ENCODE data around the gene SUMF2. TPM values are rescaled to one million over a fixed set of nuclear protein-coding genes. Genes with fewer than 3 reads are reported as not detected.
"Not testable (repeated sequence)": the region's sequence is repeated elsewhere in the genome, so short reads cannot be mapped to it uniquely, and the experiment has no call there.

SUMF2 gene
- total RNA-seq, 4 donors from 2014 or later = 93.4 to 481 (median 127) TPM

DNA sequence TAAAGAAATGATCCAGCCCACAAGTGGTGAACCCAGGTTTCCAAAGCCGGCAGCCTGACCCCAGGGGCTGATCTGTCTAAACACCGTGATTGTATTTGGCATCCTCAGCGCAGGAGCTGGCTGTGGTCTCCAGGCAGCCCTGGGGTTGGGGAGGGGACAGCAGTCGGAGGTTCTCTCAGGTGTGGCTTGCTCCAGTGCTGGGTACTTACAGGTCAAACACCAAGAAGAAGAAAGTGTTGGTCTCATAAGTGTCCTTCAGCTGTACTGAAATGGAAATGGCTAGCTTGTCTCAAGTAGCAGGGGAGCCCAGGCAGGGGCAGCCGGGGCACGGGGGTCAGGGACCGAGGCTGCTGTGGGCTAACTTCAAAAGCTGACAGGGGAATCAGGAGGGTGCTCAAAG is 22.7 kb downstream of the SUMF2 start:
- intact Hi-C loops (cut with DNase I; ENCODE audit: low total_unique reads) (no loop called here), in situ Hi-C loops (cut with MboI; ENCODE audit: low pct_ligation_motif_present in 1 of 4, low pct_unique_long_range_greater_than_20kb in 1 of 4, low sequenced_read_pairs in 3 of 4) (no loop called here)
- no peak overlapping the region for H3K4me3 ChIP-seq
- H3K9me3 ChIP-seq = no peaks in the 10 kb centered on the region
- no peaks in the 10 kb centered on the region for H3K27me3 ChIP-seq
- no peak overlapping the region for H3K27ac ChIP-seq
- TF ChIP-seq POLR2A (IDR thresholded peaks at IDR 0.05) (no peak), EP300 (IDR thresholded peaks at IDR 0.05; ENCODE audit: low read depth) (no peak), POLR2AphosphoS5 (IDR thresholded peaks at IDR 0.05) (no peak)
- TF ChIP-seq, protein P1, sequence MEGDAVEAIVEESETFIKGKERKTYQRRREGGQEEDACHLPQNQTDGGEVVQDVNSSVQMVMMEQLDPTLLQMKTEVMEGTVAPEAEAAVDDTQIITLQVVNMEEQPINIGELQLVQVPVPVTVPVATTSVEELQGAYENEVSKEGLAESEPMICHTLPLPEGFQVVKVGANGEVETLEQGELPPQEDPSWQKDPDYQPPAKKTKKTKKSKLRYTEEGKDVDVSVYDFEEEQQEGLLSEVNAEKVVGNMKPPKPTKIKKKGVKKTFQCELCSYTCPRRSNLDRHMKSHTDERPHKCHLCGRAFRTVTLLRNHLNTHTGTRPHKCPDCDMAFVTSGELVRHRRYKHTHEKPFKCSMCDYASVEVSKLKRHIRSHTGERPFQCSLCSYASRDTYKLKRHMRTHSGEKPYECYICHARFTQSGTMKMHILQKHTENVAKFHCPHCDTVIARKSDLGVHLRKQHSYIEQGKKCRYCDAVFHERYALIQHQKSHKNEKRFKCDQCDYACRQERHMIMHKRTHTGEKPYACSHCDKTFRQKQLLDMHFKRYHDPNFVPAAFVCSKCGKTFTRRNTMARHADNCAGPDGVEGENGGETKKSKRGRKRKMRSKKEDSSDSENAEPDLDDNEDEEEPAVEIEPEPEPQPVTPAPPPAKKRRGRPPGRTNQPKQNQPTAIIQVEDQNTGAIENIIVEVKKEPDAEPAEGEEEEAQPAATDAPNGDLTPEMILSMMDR (IDR thresholded peaks at IDR 0.05) = no peak
- DNase-seq = no peak
- WGBS, 2 donors (ENCODE audit: low coverage in 1 of 2) = 95% methylated on average over 7 of the region's 7 CpGs; no CpG with 5 or more reads in 1 of the 2 donors
- H3K36me3 ChIP-seq = no peaks in the 10 kb centered on the region
- peaks cover 0 to 8% (median 7%) of the 10 kb centered on the region in 4 donors for H3K4me1 ChIP-seq

DNA sequence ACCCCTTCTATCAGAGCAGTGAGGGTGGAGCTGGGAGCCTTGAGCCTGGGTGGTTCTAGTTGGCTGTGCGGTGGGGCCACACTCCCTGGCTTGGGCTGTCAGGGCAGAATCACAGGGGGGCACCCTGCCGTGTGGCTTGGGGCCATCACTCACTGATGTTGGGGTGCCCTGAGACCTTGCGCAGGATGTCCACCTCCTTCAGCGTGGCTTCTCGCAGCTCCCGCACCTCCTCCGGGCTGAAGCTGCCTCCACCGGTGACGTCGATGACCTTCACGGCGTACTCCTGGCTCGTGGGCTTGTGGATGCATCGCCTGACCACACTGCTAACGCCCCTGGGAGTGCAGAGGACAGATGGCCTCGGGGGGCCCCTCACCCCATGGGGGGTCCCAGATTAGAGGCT is 23.4 kb downstream of the SUMF2 start:
- no peak for DNase-seq

DNA sequence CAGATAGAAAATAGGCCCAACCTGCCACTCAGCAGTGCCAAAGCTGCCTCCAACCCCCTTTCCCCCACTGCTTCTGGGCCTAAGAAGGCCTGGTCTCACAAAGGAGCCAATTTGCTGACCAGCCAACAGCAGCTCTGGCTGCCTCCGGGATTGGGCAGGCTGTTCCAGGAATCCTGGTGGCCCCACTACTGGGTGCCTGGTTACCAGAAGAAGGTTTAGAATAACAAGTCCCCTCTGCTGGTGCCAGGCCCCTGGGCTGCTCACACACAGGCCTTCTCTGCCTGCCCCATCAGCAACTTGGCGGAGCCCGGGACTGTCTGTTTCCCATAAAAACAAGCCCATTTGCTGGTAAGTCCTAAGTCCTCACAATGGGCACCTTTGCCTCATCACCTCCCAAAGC is 27.5 kb downstream of the SUMF2 start:
- peaks cover 0 to 21% (median 10%) of the 10 kb centered on the region in 4 donors for H3K4me1 ChIP-seq
- 61% methylated on average over 3 of the region's 3 CpGs; no CpG with 5 or more reads in 1 of the 2 donors for WGBS, 2 donors (ENCODE audit: low coverage in 1 of 2)
- DNase-seq = peak; percentile 24
- in situ Hi-C loops (cut with MboI; ENCODE audit: low pct_ligation_motif_present in 1 of 4, low pct_unique_long_range_greater_than_20kb in 1 of 4, low sequenced_read_pairs in 3 of 4) = no loop called here
- H3K4me3 ChIP-seq = no peak overlapping the region
- H3K27ac ChIP-seq = peak overlapping the region; percentile 66 to 84 (median 72)
- no peaks in the 10 kb centered on the region for H3K9me3 ChIP-seq
- TF ChIP-seq EP300 (IDR thresholded peaks at IDR 0.05; ENCODE audit: low read depth) (no peak), POLR2AphosphoS5 (IDR thresholded peaks at IDR 0.05) (peak in 1 of 3 donors; percentile 41)
- intact Hi-C loops (cut with DNase I; ENCODE audit: low total_unique reads) = no loop called here
- H3K27me3 ChIP-seq = no peaks in the 10 kb centered on the region
- no peaks in the 10 kb centered on the region for H3K36me3 ChIP-seq

More for the DNA sequence above, 23.4 kb downstream of the SUMF2 start:
- no peaks in the 10 kb centered on the region for H3K27me3 ChIP-seq
- 92% methylated on average over 16 of the region's 16 CpGs; no CpG with 5 or more reads in 1 of the 2 donors for WGBS, 2 donors (ENCODE audit: low coverage in 1 of 2)
- H3K9me3 ChIP-seq = no peaks in the 10 kb centered on the region
- intact Hi-C loops (cut with DNase I; ENCODE audit: low total_unique reads) (no loop called here), in situ Hi-C loops (cut with MboI; ENCODE audit: low pct_ligation_motif_present in 1 of 4, low pct_unique_long_range_greater_than_20kb in 1 of 4, low sequenced_read_pairs in 3 of 4) (no loop called here)
- H3K4me1 ChIP-seq = peaks cover 0 to 15% (median 11%) of the 10 kb centered on the region in 4 donors
- H3K36me3 ChIP-seq = no peaks in the 10 kb centered on the region
- TF ChIP-seq POLR2A (IDR thresholded peaks at IDR 0.05) (no peak), EP300 (IDR thresholded peaks at IDR 0.05; ENCODE audit: low read depth) (no peak), POLR2AphosphoS5 (IDR thresholded peaks at IDR 0.05) (no peak)
- TF ChIP-seq, protein P1 (IDR thresholded peaks at IDR 0.05) = no peak
- H3K27ac ChIP-seq = no peak overlapping the region
- H3K4me3 ChIP-seq = no peak overlapping the region

DNA sequence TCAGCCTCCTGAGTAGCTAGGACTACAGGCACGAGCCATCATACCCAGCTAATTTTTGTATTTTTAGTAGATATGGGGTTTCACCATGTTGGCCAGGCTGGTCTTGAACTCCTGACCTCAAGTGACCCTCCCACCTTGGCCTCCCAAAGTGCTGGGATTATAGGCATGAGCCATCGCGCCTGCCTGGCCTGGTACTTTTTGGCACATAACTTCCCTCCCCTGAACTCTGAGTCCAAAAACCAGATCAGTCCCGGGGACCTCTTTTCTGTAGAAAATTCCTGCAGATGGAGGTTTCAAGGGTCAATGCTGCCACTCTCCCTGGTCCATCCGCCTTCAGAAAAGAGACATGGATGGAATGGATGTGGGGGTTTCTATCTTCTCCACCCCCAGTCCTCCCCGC is 28.3 kb downstream of the SUMF2 start:
- H3K36me3 ChIP-seq; H3K27me3 ChIP-seq; H3K9me3 ChIP-seq; intact Hi-C loops (cut with DNase I; ENCODE audit: low total_unique reads); in situ Hi-C loops (cut with MboI; ENCODE audit: low pct_ligation_motif_present in 1 of 4, low pct_unique_long_range_greater_than_20kb in 1 of 4, low sequenced_read_pairs in 3 of 4); DNase-seq; H3K4me3 ChIP-seq: not testable (repeated sequence)
- 73% methylated on average over 6 of the region's 6 CpGs; no CpG with 5 or more reads in 1 of the 2 donors for WGBS, 2 donors (ENCODE audit: low coverage in 1 of 2)
- Histone ChIP-seq H3K27ac (peak overlapping the region; percentile 66 to 84 (median 72)), H3K4me1 (peaks cover 0 to 21% (median 10%) of the 10 kb centered on the region in 4 donors)

DNA sequence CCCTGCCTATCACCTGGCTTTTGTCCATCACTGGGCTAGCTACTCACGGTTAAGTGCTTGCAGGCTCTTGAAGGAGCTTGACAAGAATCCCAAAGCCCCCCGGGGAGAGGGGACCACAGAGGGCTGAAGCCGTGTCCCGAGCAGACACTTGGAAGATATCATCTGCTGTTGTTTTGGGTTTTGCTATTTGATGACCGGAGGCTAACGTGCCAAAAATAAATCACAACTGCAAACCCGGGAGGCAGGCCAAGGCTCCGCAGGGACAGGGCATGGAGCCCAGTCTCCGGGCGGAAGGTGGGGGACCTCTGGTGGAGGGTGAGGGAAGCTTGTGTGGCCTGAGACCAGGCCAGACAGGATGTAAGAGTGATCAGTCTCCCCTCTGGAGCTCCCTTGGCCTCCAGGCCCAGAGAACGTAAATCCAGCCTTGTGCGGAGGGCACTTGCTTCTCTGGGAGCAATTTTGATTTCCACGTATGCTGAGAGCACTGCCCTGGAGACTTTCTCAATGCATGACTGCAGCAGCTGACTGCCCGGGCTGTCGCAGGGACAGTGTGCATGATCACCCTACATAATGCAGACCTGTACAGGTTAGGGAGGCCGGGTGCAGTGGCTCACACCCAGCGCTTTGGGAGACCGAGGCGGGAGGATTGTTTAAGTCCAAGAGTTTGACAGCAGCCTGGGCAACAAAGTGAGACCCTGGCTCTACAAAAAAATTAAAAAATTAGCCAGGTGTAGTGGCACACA is 28.9 kb downstream of the SUMF2 start, which contains the start of gene PHKG1:
PHKG1 (minus strand) TSS at position 164 of the 743 bp plus-strand sequence. CDS start 4,011 bp downstream, outside the sequence.
- DNase-seq = peak; percentile 67
- no peaks in the 10 kb centered on the region for H3K9me3 ChIP-seq
- peaks cover 0 to 21% (median 10%) of the 10 kb centered on the region in 4 donors for H3K4me1 ChIP-seq
- TF ChIP-seq POLR2A (IDR thresholded peaks at IDR 0.05) = no peak
- TF ChIP-seq POLR2AphosphoS5 (IDR thresholded peaks at IDR 0.05) = peak in 1 of 3 donors; percentile 42
- no peak for TF ChIP-seq EP300 (IDR thresholded peaks at IDR 0.05; ENCODE audit: low read depth)
- TF ChIP-seq, protein P1 (IDR thresholded peaks at IDR 0.05) = peak in 3 of 5 experiments; percentile 43 to 51 (median 44)
- intact Hi-C loops (cut with DNase I; ENCODE audit: low total_unique reads) = no loop called here
- H3K27me3 ChIP-seq = no peaks in the 10 kb centered on the region
- in situ Hi-C loops (cut with MboI; ENCODE audit: low pct_ligation_motif_present in 1 of 4, low pct_unique_long_range_greater_than_20kb in 1 of 4, low sequenced_read_pairs in 3 of 4) = no loop called here
- no peaks in the 10 kb centered on the region for H3K36me3 ChIP-seq
- WGBS, 2 donors (ENCODE audit: low coverage in 1 of 2) = 45% methylated on average over 19 of the region's 19 CpGs; no CpG with 5 or more reads in 1 of the 2 donors
- no peak within 1 kb of the TSS for H3K4me3 ChIP-seq
- peak within 1 kb of the TSS; percentile 66 to 84 (median 72) for H3K27ac ChIP-seq

Data from transverse colon (tissue), 4 donors.